ENCODE data around the gene CHD6. TPM values are rescaled to one million over a fixed set of nuclear protein-coding genes. Genes with fewer than 3 reads are reported as not detected.

The CHD6 gene
- total RNA-seq, 1 experiment from 2014 or later = 80.5 TPM

DNA sequence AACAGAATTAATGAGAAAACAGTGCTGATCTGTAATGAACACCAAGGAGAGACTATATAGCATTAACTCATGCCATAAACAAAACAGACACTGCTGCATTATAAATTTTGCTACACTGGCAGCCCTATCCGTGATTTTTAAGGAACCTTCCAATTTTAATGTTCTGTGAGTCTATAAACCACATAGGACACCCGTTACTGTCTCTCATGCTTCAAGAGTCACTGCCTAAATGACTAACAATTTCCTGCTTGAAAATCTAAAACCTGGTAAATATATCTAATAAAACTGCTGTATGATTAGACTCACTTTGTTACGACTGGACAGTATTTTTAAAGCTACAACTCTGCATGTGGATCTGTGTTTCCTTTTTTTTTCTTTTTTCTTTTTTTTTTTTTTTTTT lies 8.7 kb downstream of the CHD6 start:
- no peak overlapping the region for H3K4me3 Mint-ChIP-seq (ENCODE audit: unreplicated experiment)
- POLR2A ChIA-PET = no interaction called here
- Histone ChIP-seq H3K27me3 (replicated peaks; ENCODE audit: control insufficient read depth, insufficient read depth, low read length) (no peaks in the 10 kb centered on the region), H3K4me1 (no peaks in the 10 kb centered on the region), H3K9me3 (no peaks in the 10 kb centered on the region), H3K4me3 (ENCODE audit: low read depth, low read length) (no peak overlapping the region), H3K36me3 (ENCODE audit: control insufficient read depth, insufficient read depth, low read length) (0 out of 2 replicates have a peak, but pooled peaks cover 3% of the 10 kb centered on the region)
- H3K27ac Mint-ChIP-seq (ENCODE audit: unreplicated experiment) = no peak overlapping the region
- CTCF ChIA-PET = interaction anchor here (1.5 to 2.9 kb wide), 2 partner anchors 8 to 38 kb away, joined by 4 to 13 read pairs; partner anchors contain the start of gene CHD6
- H3K4me1 Mint-ChIP-seq (ENCODE audit: low read depth, unreplicated experiment) = peaks cover 8% of the 10 kb centered on the region
- TF ChIP-seq, protein P1, sequence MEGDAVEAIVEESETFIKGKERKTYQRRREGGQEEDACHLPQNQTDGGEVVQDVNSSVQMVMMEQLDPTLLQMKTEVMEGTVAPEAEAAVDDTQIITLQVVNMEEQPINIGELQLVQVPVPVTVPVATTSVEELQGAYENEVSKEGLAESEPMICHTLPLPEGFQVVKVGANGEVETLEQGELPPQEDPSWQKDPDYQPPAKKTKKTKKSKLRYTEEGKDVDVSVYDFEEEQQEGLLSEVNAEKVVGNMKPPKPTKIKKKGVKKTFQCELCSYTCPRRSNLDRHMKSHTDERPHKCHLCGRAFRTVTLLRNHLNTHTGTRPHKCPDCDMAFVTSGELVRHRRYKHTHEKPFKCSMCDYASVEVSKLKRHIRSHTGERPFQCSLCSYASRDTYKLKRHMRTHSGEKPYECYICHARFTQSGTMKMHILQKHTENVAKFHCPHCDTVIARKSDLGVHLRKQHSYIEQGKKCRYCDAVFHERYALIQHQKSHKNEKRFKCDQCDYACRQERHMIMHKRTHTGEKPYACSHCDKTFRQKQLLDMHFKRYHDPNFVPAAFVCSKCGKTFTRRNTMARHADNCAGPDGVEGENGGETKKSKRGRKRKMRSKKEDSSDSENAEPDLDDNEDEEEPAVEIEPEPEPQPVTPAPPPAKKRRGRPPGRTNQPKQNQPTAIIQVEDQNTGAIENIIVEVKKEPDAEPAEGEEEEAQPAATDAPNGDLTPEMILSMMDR (IDR thresholded peaks at IDR 0.05; ENCODE audit: insufficient read depth in 1 of 2, low read depth in 1 of 2, low read length in 1 of 2, severe bottlenecking in 1 of 2, unreplicated experiment in 1 of 2) = no peak
- no peak for DNase-seq
- no peaks in the 10 kb centered on the region for H3K36me3 Mint-ChIP-seq (ENCODE audit: insufficient read depth, unreplicated experiment)
- BruUV-seq (replicated peaks) = no TSS peak
- intact Hi-C loops (cut with micrococcal nuclease; ENCODE audit: unreplicated experiment) = no loop called here
- H3K27me3 Mint-ChIP-seq (ENCODE audit: insufficient read depth, unreplicated experiment) = no peaks in the 10 kb centered on the region
- no peaks in the 10 kb centered on the region for H3K9me3 Mint-ChIP-seq (ENCODE audit: unreplicated experiment)

DNA sequence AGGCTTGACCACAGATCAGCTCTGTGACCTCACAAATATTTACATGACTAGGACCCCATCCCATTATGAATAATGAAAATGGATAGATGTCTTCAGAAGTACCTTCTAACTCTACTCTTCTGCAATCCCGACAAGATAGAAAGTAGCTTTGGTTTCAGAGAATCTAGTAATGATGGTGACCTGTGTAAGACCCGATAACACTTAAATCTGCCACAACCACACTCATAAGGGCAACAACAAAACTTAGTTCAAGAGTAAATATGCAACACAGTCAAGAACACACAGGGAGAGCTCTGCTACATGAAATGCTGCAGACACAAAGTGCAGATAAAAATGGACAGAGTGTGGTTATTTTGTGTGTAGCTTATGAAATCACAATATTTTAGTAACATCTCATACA lies 9.6 kb downstream of the CHD6 start:
- H3K4me1 ChIP-seq = no peaks in the 10 kb centered on the region
- TF ChIP-seq, protein P1 (IDR thresholded peaks at IDR 0.05; ENCODE audit: insufficient read depth in 1 of 2, low read depth in 1 of 2, low read length in 1 of 2, severe bottlenecking in 1 of 2, unreplicated experiment in 1 of 2) = no peak
- Mint-ChIP-seq H3K36me3 (ENCODE audit: insufficient read depth, unreplicated experiment) (no peaks in the 10 kb centered on the region), H3K4me3 (ENCODE audit: unreplicated experiment) (no peak overlapping the region), H3K27me3 (ENCODE audit: insufficient read depth, unreplicated experiment) (no peaks in the 10 kb centered on the region), H3K4me1 (ENCODE audit: low read depth, unreplicated experiment) (peaks cover 7% of the 10 kb centered on the region), H3K9me3 (ENCODE audit: unreplicated experiment) (no peaks in the 10 kb centered on the region), H3K27ac (ENCODE audit: unreplicated experiment) (no peak overlapping the region)
- H3K4me3 ChIP-seq (ENCODE audit: low read depth, low read length) = no peak overlapping the region
- ChIA-PET CTCF (interaction anchor here (1.2 to 2.9 kb wide), 3 partner anchors 9 to 84 kb away, joined by 4 to 13 read pairs (median 4); partner anchors contain the start of gene CHD6), POLR2A (no interaction called here)
- no peak for DNase-seq
- H3K27me3 ChIP-seq (replicated peaks; ENCODE audit: control insufficient read depth, insufficient read depth, low read length) = no peaks in the 10 kb centered on the region
- intact Hi-C loops (cut with micrococcal nuclease; ENCODE audit: unreplicated experiment) = no loop called here
- no peaks in the 10 kb centered on the region for H3K9me3 ChIP-seq
- 0 out of 2 replicates have a peak, but pooled peaks cover 3% of the 10 kb centered on the region for H3K36me3 ChIP-seq (ENCODE audit: control insufficient read depth, insufficient read depth, low read length)
- BruUV-seq (replicated peaks) = no TSS peak

DNA sequence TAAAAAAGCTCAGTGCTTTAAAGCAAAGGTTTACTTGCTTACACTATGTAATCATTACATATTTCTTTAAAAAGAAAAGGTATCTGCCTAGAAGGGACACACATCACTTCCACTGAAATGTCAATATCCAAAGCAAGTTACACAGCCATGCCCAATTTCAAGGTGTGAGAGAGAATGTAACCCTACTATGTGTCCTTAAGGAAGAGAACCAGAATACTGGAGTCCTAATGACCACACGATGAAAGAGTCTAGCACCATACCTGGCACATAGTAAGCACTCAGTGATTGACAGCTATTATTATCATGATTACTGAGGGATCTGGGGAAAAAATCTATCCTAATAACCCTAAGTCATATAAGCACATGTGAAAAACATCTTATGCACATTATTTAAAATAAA lies 10.4 kb downstream of the CHD6 start:
- ChIA-PET POLR2A (interaction anchor here (0.5 kb wide), 1 partner anchor 34 kb away, joined by 3 read pairs; no protein-coding TSS in a partner anchor), CTCF (interaction anchor here (0.6 to 2.9 kb wide), 4 partner anchors 10 to 85 kb away, joined by 3 to 13 read pairs (median 4); partner anchors contain the start of gene CHD6)
- no peaks in the 10 kb centered on the region for H3K4me1 ChIP-seq
- H3K36me3 ChIP-seq (ENCODE audit: control insufficient read depth, insufficient read depth, low read length) = no peaks in the 10 kb centered on the region
- no TSS peak for BruUV-seq (replicated peaks)
- Mint-ChIP-seq H3K36me3 (ENCODE audit: insufficient read depth, unreplicated experiment) (no peaks in the 10 kb centered on the region), H3K27ac (ENCODE audit: unreplicated experiment) (no peak overlapping the region), H3K9me3 (ENCODE audit: unreplicated experiment) (no peaks in the 10 kb centered on the region), H3K4me3 (ENCODE audit: unreplicated experiment) (no peak overlapping the region), H3K27me3 (ENCODE audit: insufficient read depth, unreplicated experiment) (no peaks in the 10 kb centered on the region), H3K4me1 (ENCODE audit: low read depth, unreplicated experiment) (peaks cover 7% of the 10 kb centered on the region)
- no peaks in the 10 kb centered on the region for H3K27me3 ChIP-seq (replicated peaks; ENCODE audit: control insufficient read depth, insufficient read depth, low read length)
- DNase-seq = no peak
- no peaks in the 10 kb centered on the region for H3K9me3 ChIP-seq
- intact Hi-C loops (cut with micrococcal nuclease; ENCODE audit: unreplicated experiment) = no loop called here
- TF ChIP-seq, protein P1 (IDR thresholded peaks at IDR 0.05; ENCODE audit: insufficient read depth in 1 of 2, low read depth in 1 of 2, low read length in 1 of 2, severe bottlenecking in 1 of 2, unreplicated experiment in 1 of 2) = no peak
- no peak overlapping the region for H3K4me3 ChIP-seq (ENCODE audit: low read depth, low read length)
